Esophagus muscularis mucosa (tissue), 4 donors: ENCODE data around the gene F8. TPM values are rescaled to one million over a fixed set of nuclear protein-coding genes. Genes with fewer than 3 reads are reported as not detected.

Experiments
- DNase-seq: peaks from one replicate; pipeline ENCODE4 v3.0.0-alpha.2; 2017; ENCODE audit errors: extremely low spot score
- H3K27ac ChIP-seq, 4 donors: fragments of 200-600 bp; sonication (generic); replicated peaks in 1 of 4; 1 replicate in 3 of 4; 2 replicates in 1 of 4; pipeline ENCODE4 v1.5.1; 2016 to 2019; ENCODE audit warnings: mild to moderate bottlenecking in 1 of 4
- H3K27me3 ChIP-seq, 4 donors: fragments of 200-600 bp; sonication (generic); one replicate each; pipeline versions ENCODE4 v1.5.1 to v1.6.0; 2016 to 2019
- H3K36me3 ChIP-seq, 4 donors: fragments of 200-600 bp; sonication (generic); one replicate each; pipeline ENCODE4 v1.5.1; 2016 to 2019
- H3K4me1 ChIP-seq, 4 donors: fragments of 200-600 bp; sonication (generic); one replicate each; pipeline ENCODE4 v1.5.1; 2016 to 2019
- H3K4me3 ChIP-seq, 4 donors: fragments of 200-600 bp; sonication (generic); 1 replicate in 2 of 4; 2 replicates in 2 of 4; pipeline ENCODE4 v1.5.1; 2016 to 2019; ENCODE audit warnings: mild to moderate bottlenecking in 4 of 4, moderate library complexity in 1 of 4
- H3K9me3 ChIP-seq, 4 donors: fragments of 200-600 bp; sonication (generic); 1 replicate in 3 of 4; 2 replicates in 1 of 4; pipeline ENCODE4 v1.5.1; 2016 to 2019
- CTCF ChIP-seq, 3 experiments: fragments of 200-600 bp in 2 of 3; fragments of 450-650 bp in 1 of 3; sonication (generic) in 2 of 3; IDR thresholded peaks; one replicate each; pipeline ENCODE4 v1.5.1; 2017 to 2019; ENCODE audit warnings: antibody characterized with exemption in 3 of 3, mild to moderate bottlenecking in 2 of 3, moderate library complexity in 1 of 3
- EP300 ChIP-seq: sonication (generic); formaldehyde crosslinking; IDR thresholded peaks from one replicate; pipeline ENCODE4 v1.6.1; 2017; ENCODE audit warnings: antibody characterized with exemption
- POLR2A ChIP-seq: fragments of 450-650 bp; IDR thresholded peaks from one replicate; pipeline ENCODE4 v1.6.1; 2017; ENCODE audit warnings: antibody characterized with exemption, moderate library complexity, mild to moderate bottlenecking, low read depth
- POLR2AphosphoS5 ChIP-seq, 2 donors: sonication (generic); formaldehyde crosslinking; IDR thresholded peaks; one replicate each; pipeline ENCODE4 v1.6.1; 2017; ENCODE audit warnings: antibody characterized with exemption in 2 of 2
- whole genome bisulfite sequencing: methylation state at CpG from one replicate; pipeline ENCODE4 v1.1.5; 2018; 5-methylcytosine and 5-hydroxymethylcytosine counted together
- intact Hi-C: fragments of 100-400 bp; cut with DNase I; formaldehyde crosslinking; loops from one replicate; pipeline ENCODE4 v1.15.1; 2023
- total RNA-seq, 4 donors: library from RNA; depleted of rRNA; stranded (reverse); fragments of >200 nt; gene quantifications; one replicate each; pipeline versions ENCODE4 v1.1.0 to v1.2.1, GENCODE V29; 2016

The F8 gene
- total RNA-seq, 4 donors from 2014 or later, result 17.0 to 30.0 (median 22.3) TPM

- no peak for TF ChIP-seq POLR2A
- 43% methylated on average over 9 of the region's 9 CpGs for WGBS
- Histone ChIP-seq H3K27ac (peak overlapping the region in 3 of 4 donors; percentile 10 to 58 (median 40)), H3K9me3 (no peaks in the 10 kb centered on the region), H3K4me3 (no peak overlapping the region), H3K27me3 (no peaks in the 10 kb centered on the region), H3K4me1 (peaks cover 10 to 34% (median 29%) of the 10 kb centered on the region in 4 donors), H3K36me3 (no peaks in the 10 kb centered on the region)
- no peak for DNase-seq
- intact Hi-C loops, result no loop called here
Observed at GRCh38 chrX:154799556-154800348, 222.8 kb downstream of the F8 start.

- DNase-seq, result no peak
- Histone ChIP-seq H3K4me1 (peaks cover 7 to 22% (median 16%) of the 10 kb centered on the region in 4 donors), H3K27me3 (no peaks in the 10 kb centered on the region), H3K9me3 (no peaks in the 10 kb centered on the region), H3K27ac (no peak overlapping the region), H3K36me3 (no peaks in the 10 kb centered on the region), H3K4me3 (no peak overlapping the region)
- intact Hi-C loops, result no loop called here
- WGBS, result 72% methylated on average over 6 of the region's 6 CpGs
- TF ChIP-seq CTCF (IDR thresholded peaks at IDR 0.05) (no peak), POLR2AphosphoS5 (IDR thresholded peaks at IDR 0.05) (no peak), POLR2A (no peak), EP300 (no peak)
Observed at GRCh38 chrX:154797006-154797405, 225.5 kb downstream of the F8 start.

GRCh38 chrX:154795016-154795415, 227.5 kb downstream of the F8 start:
- Histone ChIP-seq H3K9me3 (no peaks in the 10 kb centered on the region), H3K27ac (no peak overlapping the region), H3K36me3 (no peaks in the 10 kb centered on the region), H3K27me3 (no peaks in the 10 kb centered on the region), H3K4me1 (peaks cover 5 to 12% (median 9%) of the 10 kb centered on the region in 4 donors), H3K4me3 (no peak overlapping the region)
- TF ChIP-seq POLR2A (no peak), EP300 (no peak), CTCF (IDR thresholded peaks at IDR 0.05) (no peak), POLR2AphosphoS5 (IDR thresholded peaks at IDR 0.05) (no peak)
- no peak for DNase-seq
- 64% methylated on average over 2 of the region's 2 CpGs for WGBS
- intact Hi-C loops, result no loop called here

- no peaks in the 10 kb centered on the region for H3K36me3 ChIP-seq
- H3K4me1 ChIP-seq, result peaks cover 0 to 5% (median 0%) of the 10 kb centered on the region in 4 donors
- no peak for DNase-seq
- H3K4me3 ChIP-seq, result no peak overlapping the region
- whole genome bisulfite sequencing, result 84% methylated on average over 7 of the region's 7 CpGs
- TF ChIP-seq CTCF (IDR thresholded peaks at IDR 0.05), result no peak
- TF ChIP-seq EP300, result no peak
- no peak for TF ChIP-seq POLR2A
- no peak for TF ChIP-seq POLR2AphosphoS5 (IDR thresholded peaks at IDR 0.05)
- no peaks in the 10 kb centered on the region for H3K27me3 ChIP-seq
- H3K9me3 ChIP-seq, result no peaks in the 10 kb centered on the region
- no peak overlapping the region for H3K27ac ChIP-seq
- intact Hi-C loops, result no loop called here
Observed at GRCh38 chrX:154793084-154793795, 229.3 kb downstream of the F8 start.

- WGBS, result 91% methylated on average over 8 of the region's 8 CpGs
- H3K4me1 ChIP-seq, result peaks cover 0 to 1% (median 0%) of the 10 kb centered on the region in 4 donors
- H3K4me3 ChIP-seq, result no peak overlapping the region
- no peak overlapping the region for H3K27ac ChIP-seq
- H3K27me3 ChIP-seq, result no peaks in the 10 kb centered on the region
- no peaks in the 10 kb centered on the region for H3K36me3 ChIP-seq
- H3K9me3 ChIP-seq, result no peaks in the 10 kb centered on the region
- intact Hi-C loops, result no loop called here
- TF ChIP-seq EP300, result no peak
- TF ChIP-seq CTCF (IDR thresholded peaks at IDR 0.05), result no peak
- TF ChIP-seq POLR2A, result no peak
- no peak for TF ChIP-seq POLR2AphosphoS5 (IDR thresholded peaks at IDR 0.05)
- DNase-seq, result no peak
Observed at GRCh38 chrX:154791939-154792338, 230.6 kb downstream of the F8 start.
